Left ventricle myocardium inferior (tissue), 1 donor: ENCODE data around the gene PLAGL1. TPM values are rescaled to one million over a fixed set of nuclear protein-coding genes. Genes with fewer than 3 reads are reported as not detected.

Experiments used
- DNase-seq: peaks from one replicate; pipeline ENCODE4 v3.0.0-alpha.2; 2020
- H3K27ac ChIP-seq: fragments of 200-600 bp; replicated peaks from 2 replicates; pipeline ENCODE4 v1.8.0; 2021
- H3K27me3 ChIP-seq: fragments of 200-600 bp; 2 replicates; pipeline ENCODE4 v1.8.0; 2021; ENCODE audit warnings: low read depth
- H3K36me3 ChIP-seq: fragments of 200-600 bp; 2 replicates; pipeline ENCODE4 v1.8.0; 2021
- H3K4me1 ChIP-seq: fragments of 200-600 bp; 2 replicates; pipeline ENCODE4 v1.8.0; 2021
- H3K4me3 ChIP-seq: fragments of 200-600 bp; 2 replicates; pipeline ENCODE4 v1.8.0; 2021; ENCODE audit warnings: mild to moderate bottlenecking, moderate library complexity
- H3K9me3 ChIP-seq: fragments of 200-600 bp; replicated peaks from 2 replicates; pipeline ENCODE4 v1.8.0; 2021
- intact Hi-C: fragments of 100-400 bp; cut with micrococcal nuclease; formaldehyde crosslinking; loops from one replicate; pipeline ENCODE4 v1.11.0; 2022
- total RNA-seq: library from RNA; stranded (reverse); fragmentation: NEBNext Ultra II Directional; extraction: Animal tissue kit (Norgen Biotek cat#: 25700); gene quantifications from one replicate; pipeline ENCODE4 v1.2.1, GENCODE V29; 2021
- TF ChIP-seq, protein P1 (sequence below): fragments of 200-600 bp; IDR thresholded peaks from 2 replicates; pipeline ENCODE4 v1.8.0; 2021; ENCODE audit warnings: antibody characterized with exemption, mild to moderate bottlenecking, borderline replicate concordance
- donor health status: DM: no; HTN: yes; CAD: no; lungs with severe emphysema.

The PLAGL1 gene
- total RNA-seq, 1 donor from 2014 or later, result 10.5 TPM

DNA sequence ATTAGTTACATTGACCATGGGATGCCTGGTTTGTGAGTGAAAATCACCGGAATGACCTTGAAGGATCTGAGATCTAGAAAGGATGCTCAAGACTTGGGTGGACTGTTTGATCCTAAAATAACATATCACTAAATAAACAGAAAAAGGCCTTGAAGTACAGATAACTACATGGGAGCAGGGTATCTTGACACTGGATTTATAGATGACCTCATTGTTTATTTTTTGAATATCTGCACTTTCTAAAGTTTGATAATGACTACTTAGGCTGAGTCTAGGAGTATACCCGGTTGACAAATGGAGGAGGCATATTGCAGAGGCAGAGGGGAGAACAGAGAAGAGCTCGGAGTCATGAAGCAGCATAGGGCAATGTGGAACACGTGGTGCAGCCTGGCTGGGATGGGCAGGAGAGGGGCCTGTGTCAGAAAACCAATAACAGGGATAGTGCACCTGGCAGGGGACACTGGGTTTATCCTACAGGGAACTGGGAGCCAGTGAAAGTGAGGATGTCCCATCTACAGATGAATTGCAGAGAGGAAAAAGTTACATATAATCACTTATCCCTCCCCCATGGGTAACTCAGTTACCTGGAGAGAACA is 50.3 kb downstream of the PLAGL1 start:
- H3K27ac ChIP-seq, result no peak overlapping the region
- no peaks in the 10 kb centered on the region for H3K36me3 ChIP-seq
- no peaks in the 10 kb centered on the region for H3K27me3 ChIP-seq
- TF ChIP-seq, protein P1, sequence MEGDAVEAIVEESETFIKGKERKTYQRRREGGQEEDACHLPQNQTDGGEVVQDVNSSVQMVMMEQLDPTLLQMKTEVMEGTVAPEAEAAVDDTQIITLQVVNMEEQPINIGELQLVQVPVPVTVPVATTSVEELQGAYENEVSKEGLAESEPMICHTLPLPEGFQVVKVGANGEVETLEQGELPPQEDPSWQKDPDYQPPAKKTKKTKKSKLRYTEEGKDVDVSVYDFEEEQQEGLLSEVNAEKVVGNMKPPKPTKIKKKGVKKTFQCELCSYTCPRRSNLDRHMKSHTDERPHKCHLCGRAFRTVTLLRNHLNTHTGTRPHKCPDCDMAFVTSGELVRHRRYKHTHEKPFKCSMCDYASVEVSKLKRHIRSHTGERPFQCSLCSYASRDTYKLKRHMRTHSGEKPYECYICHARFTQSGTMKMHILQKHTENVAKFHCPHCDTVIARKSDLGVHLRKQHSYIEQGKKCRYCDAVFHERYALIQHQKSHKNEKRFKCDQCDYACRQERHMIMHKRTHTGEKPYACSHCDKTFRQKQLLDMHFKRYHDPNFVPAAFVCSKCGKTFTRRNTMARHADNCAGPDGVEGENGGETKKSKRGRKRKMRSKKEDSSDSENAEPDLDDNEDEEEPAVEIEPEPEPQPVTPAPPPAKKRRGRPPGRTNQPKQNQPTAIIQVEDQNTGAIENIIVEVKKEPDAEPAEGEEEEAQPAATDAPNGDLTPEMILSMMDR, result no peak
- H3K4me1 ChIP-seq, result peaks cover 17% of the 10 kb centered on the region
- no peak overlapping the region for H3K4me3 ChIP-seq
- no peaks in the 10 kb centered on the region for H3K9me3 ChIP-seq
- intact Hi-C loops, result no loop called here
- DNase-seq, result no peak

DNA sequence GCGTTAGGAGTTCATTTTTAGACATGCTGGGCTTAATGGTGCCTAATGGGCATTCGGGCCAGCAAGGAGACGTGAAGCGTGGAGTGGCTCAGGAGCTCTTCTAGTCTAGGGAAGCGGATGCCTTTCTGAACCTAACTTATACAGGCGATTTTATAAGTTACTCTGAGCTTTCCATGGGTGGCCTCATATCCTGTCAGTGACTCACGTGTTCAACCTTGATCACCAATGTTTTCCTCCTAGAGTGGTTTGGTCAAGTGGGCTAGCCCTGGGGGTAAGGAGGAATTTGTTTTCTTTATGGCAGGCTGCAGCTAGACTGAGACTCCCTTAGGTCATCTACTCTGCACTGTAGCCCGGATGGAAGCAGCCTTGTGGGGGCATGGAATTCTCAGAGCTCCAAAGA is 52.1 kb downstream of the PLAGL1 start:
- TF ChIP-seq, protein P1, result no peak
- intact Hi-C loops, result no loop called here
- Histone ChIP-seq H3K27me3 (no peaks in the 10 kb centered on the region), H3K36me3 (no peaks in the 10 kb centered on the region), H3K27ac (no peak overlapping the region), H3K9me3 (no peaks in the 10 kb centered on the region), H3K4me1 (no peaks in the 10 kb centered on the region), H3K4me3 (no peak overlapping the region)
- no peak for DNase-seq

DNA sequence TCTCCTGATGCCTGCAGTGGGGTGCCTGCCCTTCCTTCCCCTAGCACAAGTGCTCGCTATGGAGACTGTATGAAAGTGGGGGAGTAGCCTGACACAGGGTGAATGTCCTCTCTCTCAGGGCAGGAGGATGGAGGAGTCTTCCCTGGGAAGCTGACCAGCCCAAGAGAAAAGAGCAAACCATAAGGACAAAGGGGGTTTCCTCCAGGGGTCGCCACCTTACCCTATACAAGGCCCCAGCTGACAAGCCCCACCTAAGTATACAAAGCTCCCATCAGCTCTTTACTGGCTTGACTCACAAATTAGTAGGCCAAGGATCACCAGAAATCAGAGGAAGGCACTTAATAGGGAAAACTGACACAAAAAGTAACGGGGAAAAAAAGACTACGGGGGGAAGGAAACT is 54.1 kb downstream of the PLAGL1 start:
- Histone ChIP-seq H3K36me3 (peaks cover 4% of the 10 kb centered on the region), H3K4me3 (no peak overlapping the region), H3K27ac (no peak overlapping the region), H3K27me3 (no peaks in the 10 kb centered on the region), H3K4me1 (no peaks in the 10 kb centered on the region), H3K9me3 (no peaks in the 10 kb centered on the region)
- intact Hi-C loops, result no loop called here
- DNase-seq, result no peak
- TF ChIP-seq, protein P1, result no peak

DNA sequence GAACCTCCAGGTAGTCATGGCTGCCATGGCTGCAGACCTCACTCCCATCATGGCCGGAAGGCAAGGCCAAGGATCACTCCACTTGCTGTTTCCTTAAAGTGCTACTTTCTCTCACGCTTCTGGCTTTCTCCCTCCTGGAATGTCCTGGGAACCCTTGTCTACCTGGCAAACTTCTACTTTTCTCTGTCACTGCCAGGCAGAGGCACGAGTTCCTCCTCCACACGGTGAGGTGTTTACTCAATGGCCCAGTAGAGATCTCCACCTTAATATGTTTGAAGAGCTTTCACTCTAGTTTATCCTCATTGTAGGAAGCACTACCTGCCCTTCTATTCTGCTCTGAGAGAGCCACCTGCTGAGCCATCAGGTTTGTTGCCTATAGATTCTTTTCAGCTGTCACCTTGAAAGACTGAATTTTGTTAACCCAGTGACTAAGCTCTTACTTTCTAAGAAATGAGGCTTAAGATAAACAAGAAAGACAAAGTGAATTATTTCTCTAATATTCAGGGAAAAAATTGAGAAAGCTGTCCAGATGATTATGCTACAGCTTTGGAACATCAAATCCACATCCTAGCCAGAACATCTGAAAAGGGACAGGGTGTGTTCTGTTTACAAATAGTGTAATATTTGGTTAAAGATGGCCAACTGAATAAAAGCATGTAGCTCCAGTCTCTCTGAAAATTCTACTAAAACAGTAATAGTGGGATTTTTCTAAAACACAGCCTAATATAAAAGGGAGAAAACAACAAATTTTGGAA is 54.9 kb downstream of the PLAGL1 start:
- H3K36me3 ChIP-seq, result peaks cover 9% of the 10 kb centered on the region
- intact Hi-C loops, result no loop called here
- no peak for DNase-seq
- H3K27ac ChIP-seq, result no peak overlapping the region
- H3K9me3 ChIP-seq, result no peaks in the 10 kb centered on the region
- TF ChIP-seq, protein P1, result no peak
- no peak overlapping the region for H3K4me3 ChIP-seq
- H3K4me1 ChIP-seq, result no peaks in the 10 kb centered on the region
- H3K27me3 ChIP-seq, result no peaks in the 10 kb centered on the region

DNA sequence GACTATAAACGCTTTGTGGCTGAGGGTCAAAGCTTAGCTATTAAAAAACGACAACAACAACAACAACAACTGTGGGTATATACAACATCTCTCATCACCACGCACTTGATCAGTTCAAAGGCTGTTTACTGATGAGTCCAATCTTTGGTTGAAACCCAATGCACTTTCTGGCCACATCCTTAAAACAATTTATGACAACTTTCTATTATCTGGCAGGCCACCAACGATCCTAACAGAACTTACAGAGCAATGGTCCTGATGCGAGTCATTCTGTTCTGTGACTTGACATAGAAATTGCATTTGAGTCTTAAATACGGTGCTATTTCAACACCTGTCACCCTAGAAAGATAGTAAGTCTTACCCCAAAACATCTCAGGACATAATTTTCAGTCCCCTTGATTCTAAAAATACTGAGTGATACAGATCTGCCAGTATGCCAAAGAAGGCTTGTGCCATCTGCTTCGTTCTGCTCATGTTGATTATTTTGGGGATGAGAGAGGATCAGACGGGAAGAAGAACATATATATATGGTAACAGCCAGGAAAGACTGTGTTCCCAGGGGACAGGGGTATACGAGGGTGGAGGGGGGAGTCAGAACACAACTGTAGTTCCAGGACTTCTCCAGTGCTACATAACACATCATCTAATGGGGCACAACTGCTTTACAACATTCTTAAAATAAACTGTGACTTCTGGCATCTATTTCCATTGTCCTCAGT is 55.8 kb downstream of the PLAGL1 start:
- DNase-seq, result no peak
- Histone ChIP-seq H3K4me1 (no peaks in the 10 kb centered on the region), H3K27me3 (no peaks in the 10 kb centered on the region), H3K4me3 (no peak overlapping the region), H3K9me3 (peaks cover 6% of the 10 kb centered on the region), H3K27ac (no peak overlapping the region), H3K36me3 (peaks cover 18% of the 10 kb centered on the region)
- intact Hi-C loops, result no loop called here
- TF ChIP-seq, protein P1, result no peak
